ENCODE measurements around the gene PIK3AP1. TPM values are rescaled to one million over a fixed set of nuclear protein-coding genes. Genes with fewer than 3 reads are reported as not detected.

Gene PIK3AP1
- total and polyA plus RNA-seq, 2 of the 4 experiments (the other 2 are of a cell fraction) = under 0.01 to 0.14 TPM

DNA sequence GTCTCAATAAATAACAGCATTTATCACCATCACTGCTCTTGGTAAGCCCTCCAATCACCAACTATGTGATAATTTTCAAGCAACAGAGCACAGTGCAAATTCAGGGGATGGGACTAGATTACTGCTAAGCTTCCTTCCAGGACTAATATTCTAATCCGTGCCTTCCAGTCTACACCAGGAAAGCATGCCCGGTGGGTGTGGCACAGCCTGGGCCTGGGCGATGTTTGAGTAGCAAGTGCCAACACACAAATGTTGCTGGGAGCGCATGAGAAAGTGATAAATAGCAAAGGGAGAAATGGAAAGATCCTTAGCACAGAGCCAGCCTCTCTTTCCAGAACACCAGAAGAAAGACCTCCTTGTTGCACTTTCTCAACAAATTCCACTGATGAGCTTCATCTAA is 120.0 kb downstream of the PIK3AP1 start:
- intact Hi-C loops (cut with micrococcal nuclease) = no loop called here
- Histone ChIP-seq H3K56ac (ENCODE audit: extremely low read depth, insufficient read depth, low read length) (no peak overlapping the region), H3K36me3 (ENCODE audit: control insufficient read depth, insufficient read depth, low read length) (no peaks in the 10 kb centered on the region), H3K18ac (ENCODE audit: low read depth, low read length) (no peak overlapping the region), H3K79me1 (ENCODE audit: low read depth in 1 of 2, low read length in 2 of 2) (no peaks in the 10 kb centered on the region), H2AK5ac (ENCODE audit: low read depth, low read length) (no peak overlapping the region), H2BK15ac (ENCODE audit: low read depth, low read length) (no peak overlapping the region), H3K27ac (ENCODE audit: insufficient read depth, low read length) (no peak overlapping the region), H3K27me3 (ENCODE audit: control insufficient read depth, insufficient read depth, low read length) (peaks cover 34% of the 10 kb centered on the region), H3K4me1 (ENCODE audit: control insufficient read depth, insufficient read depth, low read length) (no peaks in the 10 kb centered on the region), H3K9me1 (ENCODE audit: insufficient read depth, low read length) (no peaks in the 10 kb centered on the region), H2BK120ac (ENCODE audit: low read depth, low read length) (no peak overlapping the region), H3K23ac (ENCODE audit: low read depth, low read length) (no peak overlapping the region), H2BK20ac (ENCODE audit: low read depth, low read length) (no peak overlapping the region), H3K4me3 (ENCODE audit: insufficient read depth, low read depth, low read length) (no peak overlapping the region), H4K91ac (ENCODE audit: insufficient read depth, low read depth, low read length) (no peak overlapping the region), H3K9me3 (ENCODE audit: control insufficient read depth, insufficient read depth, low read length) (peaks cover 7% of the 10 kb centered on the region), H3K4me2 (ENCODE audit: low read depth, low read length) (no peak overlapping the region), H2BK5ac (ENCODE audit: low read depth, low read length, poor library complexity, severe bottlenecking) (no peak overlapping the region), H3K4ac (ENCODE audit: low read depth, low read length) (no peak overlapping the region), H4K20me1 (ENCODE audit: insufficient read depth, low read length) (no peaks in the 10 kb centered on the region), H3K9ac (ENCODE audit: low read depth, low read length) (no peak overlapping the region), H4K8ac (ENCODE audit: low read depth in 2 of 2, low read length in 2 of 2) (no peak overlapping the region), H4K5ac (ENCODE audit: low read depth, low read length) (no peak overlapping the region), H3K14ac (replicated peaks; ENCODE audit: low read depth, low read length) (no peak overlapping the region), H2AFZ (replicated peaks; ENCODE audit: low read length, poor library complexity) (no peak overlapping the region), H2AK9ac (replicated peaks; ENCODE audit: low read depth, low read length, poor library complexity) (no peak overlapping the region)
- no peak for DNase-seq
- dilution Hi-C loops (cut with HindIII; ENCODE audit: low sequenced_read_pairs, unreplicated experiment) = no loop called here
- BruUV-seq (replicated peaks) = no TSS peak
- ATAC-seq (ENCODE audit: low read depth) = no peak
- in situ Hi-C loops (cut with MboI; ENCODE audit: low sequenced_read_pairs) = no loop called here
- WGBS, 2 experiments (ENCODE audit: extremely low coverage in 2 of 2, insufficient read length in 1 of 2) = no CpG with 5 or more reads among the region's 4 CpGs
- CTCF ChIA-PET = no interaction called here
- no peak for TF ChIP-seq MAFK (IDR thresholded peaks at IDR 0.05; ENCODE audit: low read depth, low read length)
- TF ChIP-seq, protein P1, sequence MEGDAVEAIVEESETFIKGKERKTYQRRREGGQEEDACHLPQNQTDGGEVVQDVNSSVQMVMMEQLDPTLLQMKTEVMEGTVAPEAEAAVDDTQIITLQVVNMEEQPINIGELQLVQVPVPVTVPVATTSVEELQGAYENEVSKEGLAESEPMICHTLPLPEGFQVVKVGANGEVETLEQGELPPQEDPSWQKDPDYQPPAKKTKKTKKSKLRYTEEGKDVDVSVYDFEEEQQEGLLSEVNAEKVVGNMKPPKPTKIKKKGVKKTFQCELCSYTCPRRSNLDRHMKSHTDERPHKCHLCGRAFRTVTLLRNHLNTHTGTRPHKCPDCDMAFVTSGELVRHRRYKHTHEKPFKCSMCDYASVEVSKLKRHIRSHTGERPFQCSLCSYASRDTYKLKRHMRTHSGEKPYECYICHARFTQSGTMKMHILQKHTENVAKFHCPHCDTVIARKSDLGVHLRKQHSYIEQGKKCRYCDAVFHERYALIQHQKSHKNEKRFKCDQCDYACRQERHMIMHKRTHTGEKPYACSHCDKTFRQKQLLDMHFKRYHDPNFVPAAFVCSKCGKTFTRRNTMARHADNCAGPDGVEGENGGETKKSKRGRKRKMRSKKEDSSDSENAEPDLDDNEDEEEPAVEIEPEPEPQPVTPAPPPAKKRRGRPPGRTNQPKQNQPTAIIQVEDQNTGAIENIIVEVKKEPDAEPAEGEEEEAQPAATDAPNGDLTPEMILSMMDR (conservative IDR thresholded peaks at IDR 0.05; ENCODE audit: low read depth, low read length) = no peak
- no peak for TF ChIP-seq BHLHE40 (IDR thresholded peaks at IDR 0.05; ENCODE audit: low read depth, low read length)
- TF ChIP-seq CEBPB (IDR thresholded peaks at IDR 0.05; ENCODE audit: low read depth, low read length) = no peak
- TF ChIP-seq CHD1 (IDR thresholded peaks at IDR 0.05; ENCODE audit: low read depth, low read length) = no peak
- POLR2A ChIA-PET (ENCODE audit: unreplicated experiment) = no interaction called here
